ENCODE measurements around the gene ATP8A2.
A peak's percentile ranks its signal among the peaks of the same experiment; 100 is the strongest.

ATP8A2 gene

GRCh38 chr13:25371158-25371874 lies 458 bp upstream of the ATP8A2 start:
- no peak for DNase-seq (ENCODE audit: extremely low read depth, low read depth)
- no peak for TF ChIP-seq CTCF (IDR thresholded peaks at IDR 0.05; ENCODE audit: low read depth, low read length, missing control alignments)
- H3K4me3 ChIP-seq (replicated peaks; ENCODE audit: low read depth, low read length): no peak overlapping the region

DNA sequence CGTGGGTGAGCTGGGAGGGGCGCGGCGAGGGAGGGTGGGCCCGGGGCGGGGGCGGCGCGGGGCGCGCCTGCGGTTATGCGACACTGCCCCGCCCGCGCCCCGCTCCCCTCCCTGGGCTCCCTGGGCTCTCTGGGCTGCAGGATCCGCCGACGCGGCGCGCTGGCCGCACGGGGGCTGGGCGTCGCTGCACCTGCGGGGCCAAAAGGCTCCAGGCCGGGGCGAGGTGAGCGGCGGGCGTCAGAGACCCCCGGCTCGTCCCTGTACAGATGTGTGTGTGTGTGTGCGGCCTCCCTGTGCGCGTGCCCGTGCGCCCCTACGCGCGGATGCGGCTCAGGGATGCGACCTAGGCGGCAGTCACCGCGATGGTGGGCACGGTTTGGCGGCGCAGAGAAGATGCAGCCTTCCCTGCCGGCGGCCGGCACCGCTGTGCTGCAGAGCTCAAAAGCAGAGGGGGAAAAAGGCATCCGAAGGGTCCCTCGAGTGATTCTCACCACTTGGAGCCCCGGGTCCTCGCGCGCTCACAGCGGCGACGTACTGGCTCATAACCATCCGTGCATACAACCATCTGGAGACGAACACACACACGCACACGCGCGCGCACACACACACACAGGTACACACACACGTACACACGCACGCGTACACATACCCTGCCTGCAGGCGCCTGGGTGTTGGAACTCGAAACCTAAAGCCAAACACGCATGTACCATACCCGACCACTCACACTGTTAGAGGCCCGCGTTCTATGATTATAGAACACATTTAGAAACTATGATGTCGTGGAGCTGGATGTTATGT lies 709 bp downstream of the ATP8A2 start:
- DNase-seq (ENCODE audit: extremely low read depth, low read depth): no peak
- peak overlapping the region; percentile 21; the same call in 1 of the 2 replicates for H3K4me3 ChIP-seq (replicated peaks; ENCODE audit: low read depth, low read length)
- no peak for TF ChIP-seq CTCF (IDR thresholded peaks at IDR 0.05; ENCODE audit: low read depth, low read length, missing control alignments)

- peak; percentile 5 for DNase-seq (ENCODE audit: extremely low read depth, low read depth)
- peak; percentile 54 for TF ChIP-seq CTCF (IDR thresholded peaks at IDR 0.05; ENCODE audit: low read depth, low read length, missing control alignments)
Measured at GRCh38 chr13:25375727-25376358, 4.1 kb downstream of the ATP8A2 start.

GRCh38 chr13:25377244-25377962 lies 5.6 kb downstream of the ATP8A2 start:
- H3K4me3 ChIP-seq (replicated peaks; ENCODE audit: low read depth, low read length): no peak overlapping the region
- no peak for TF ChIP-seq CTCF (IDR thresholded peaks at IDR 0.05; ENCODE audit: low read depth, low read length, missing control alignments)
- DNase-seq (ENCODE audit: extremely low read depth, low read depth): no peak

More at GRCh38 chr13:25375727-25376358, 4.1 kb downstream of the ATP8A2 start:
- no peak overlapping the region for H3K4me3 ChIP-seq (replicated peaks; ENCODE audit: low read depth, low read length)

GRCh38 chr13:25378528-25378927 lies 6.8 kb downstream of the ATP8A2 start:
- no peak for TF ChIP-seq CTCF (IDR thresholded peaks at IDR 0.05; ENCODE audit: low read depth, low read length, missing control alignments)
- DNase-seq (ENCODE audit: extremely low read depth, low read depth): no peak
- H3K4me3 ChIP-seq (replicated peaks; ENCODE audit: low read depth, low read length): no peak overlapping the region

- TF ChIP-seq CTCF (IDR thresholded peaks at IDR 0.05; ENCODE audit: low read depth, low read length, missing control alignments): no peak
- DNase-seq (ENCODE audit: extremely low read depth, low read depth): no peak
- no peak overlapping the region for H3K4me3 ChIP-seq (replicated peaks; ENCODE audit: low read depth, low read length)
Measured at GRCh38 chr13:25379011-25379410, 7.2 kb downstream of the ATP8A2 start.

Data from HFF-Myc (cell line).